Retina (tissue), 1 donor: Measurements from ENCODE around the gene ZBTB5.
"Not testable (repeated sequence)": the region's sequence is repeated elsewhere in the genome, so short reads cannot be mapped to it uniquely, and the experiment has no call there.

Experiments
- DNase-seq: peaks from one replicate; pipeline ENCODE4 v3.0.0-alpha.2; 2016

ZBTB5 gene

DNA sequence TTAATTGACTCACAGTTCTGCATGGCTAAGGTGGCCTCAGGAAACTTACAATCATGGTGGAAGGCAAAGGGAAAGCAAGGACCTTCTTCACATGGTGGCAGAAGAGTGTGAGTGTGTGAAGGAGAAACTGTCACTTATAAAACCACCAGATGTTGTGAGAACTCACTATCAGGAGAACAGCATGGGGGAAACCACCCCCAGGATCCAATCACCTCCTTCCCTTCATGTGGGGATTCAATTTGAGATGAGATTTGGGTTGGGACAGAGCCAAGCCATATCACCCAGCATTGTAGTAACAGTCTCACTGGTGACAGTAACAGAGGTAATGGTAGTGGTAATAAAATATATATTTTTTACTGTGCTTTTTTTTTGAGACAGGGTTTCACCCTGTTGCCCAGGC lies 18.1 kb downstream of the ZBTB5 start:
- no peak for DNase-seq

- DNase-seq, result no peak
Observed at GRCh38 chr9:37446401-37446800, 18.8 kb downstream of the ZBTB5 start.

DNA sequence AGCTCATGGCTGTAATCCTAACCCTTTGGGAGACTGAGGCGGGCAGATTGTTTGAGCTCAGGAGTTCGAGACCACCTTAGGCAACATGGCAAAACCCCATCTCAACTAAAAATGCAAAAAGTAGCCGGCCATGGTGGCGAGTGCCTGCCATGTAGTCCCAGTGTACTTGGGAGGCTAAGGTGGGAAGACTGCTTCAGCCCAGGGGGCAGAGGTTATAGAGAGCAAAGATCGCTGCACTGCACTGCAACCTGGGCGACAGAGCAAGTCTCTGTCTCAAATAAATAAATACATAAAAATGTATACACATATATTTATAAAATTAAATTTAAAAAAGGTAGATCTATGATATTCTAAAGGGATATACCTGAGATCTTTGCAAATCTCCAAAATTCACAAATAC lies 19.4 kb downstream of the ZBTB5 start:
- no peak for DNase-seq

DNA sequence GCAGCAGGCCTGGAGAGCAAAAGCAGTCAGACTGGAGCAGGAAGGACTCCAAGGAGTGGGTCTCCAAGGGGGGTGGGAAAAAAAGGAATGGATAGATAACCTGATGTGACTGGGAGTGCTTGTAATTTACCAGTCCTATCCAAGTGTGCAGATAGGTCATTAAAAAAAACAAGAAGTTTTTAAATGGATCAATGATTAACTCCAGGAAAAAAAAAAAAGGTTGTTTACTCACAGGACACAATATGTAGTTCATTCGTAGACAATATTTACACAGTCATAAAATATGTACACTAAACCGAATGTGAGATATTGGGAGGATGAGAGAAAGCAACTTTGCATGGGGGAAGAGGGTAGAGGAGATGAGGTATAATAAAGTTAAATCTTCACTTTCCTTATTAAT lies 20.4 kb downstream of the ZBTB5 start:
- no peak for DNase-seq

GRCh38 chr9:37443566-37443965 lies 21.7 kb downstream of the ZBTB5 start:
- no peak for DNase-seq

DNA sequence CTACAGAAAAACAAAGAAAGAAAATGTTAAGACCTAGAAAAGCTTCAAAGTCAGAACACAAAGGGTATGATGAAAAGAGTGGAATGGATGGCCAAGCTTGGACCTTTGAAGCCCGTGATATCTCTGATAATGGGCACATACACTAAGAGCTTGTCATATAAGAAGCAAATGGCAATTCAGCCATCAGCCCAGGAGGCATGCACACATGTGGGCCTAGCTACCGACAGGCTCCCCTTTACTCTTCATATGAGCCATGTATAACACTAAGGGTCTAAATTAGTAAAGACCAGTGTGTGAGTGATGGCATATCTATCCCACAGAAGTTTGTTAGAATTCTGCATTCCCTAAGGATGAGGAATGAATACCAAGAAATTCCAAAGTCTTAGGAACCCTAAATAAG lies 22.7 kb downstream of the ZBTB5 start:
- no peak for DNase-seq

DNA sequence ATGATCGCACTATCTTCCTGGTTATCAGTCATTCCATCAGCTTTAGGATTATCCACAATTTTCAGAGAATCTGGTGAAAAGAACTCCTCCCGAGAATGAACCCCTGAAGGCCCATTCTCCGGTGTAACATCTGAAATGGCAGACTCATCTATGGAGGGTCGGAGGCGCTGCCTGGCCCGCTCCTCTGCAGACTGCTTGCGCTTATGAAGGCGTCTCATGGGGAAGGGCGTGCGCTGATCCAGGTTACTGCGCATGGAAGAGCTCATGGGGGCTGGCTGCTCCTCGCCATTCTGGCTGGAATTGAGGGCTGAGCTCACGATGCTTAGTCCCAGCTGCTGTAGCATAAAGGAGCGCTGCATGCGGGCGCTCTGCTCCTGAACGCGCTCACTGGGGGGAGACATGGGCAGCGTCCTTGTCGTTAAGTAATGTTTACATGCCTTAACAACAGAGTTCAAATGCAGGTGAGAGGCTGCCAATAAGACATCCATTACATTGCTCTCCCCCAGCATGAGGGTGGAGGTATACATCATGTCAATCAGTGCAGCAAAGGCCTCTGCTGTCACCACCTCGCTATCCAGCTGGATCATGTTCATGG lies 23.4 kb downstream of the ZBTB5 start:
- no peak for DNase-seq

- no peak for DNase-seq
Observed at GRCh38 chr9:37438359-37438758, 26.9 kb downstream of the ZBTB5 start.

- DNase-seq, result no peak
Observed at GRCh38 chr9:37437621-37438020, 27.6 kb downstream of the ZBTB5 start.

GRCh38 chr9:37437010-37437409 lies 28.2 kb downstream of the ZBTB5 start:
- DNase-seq, result no peak

DNA sequence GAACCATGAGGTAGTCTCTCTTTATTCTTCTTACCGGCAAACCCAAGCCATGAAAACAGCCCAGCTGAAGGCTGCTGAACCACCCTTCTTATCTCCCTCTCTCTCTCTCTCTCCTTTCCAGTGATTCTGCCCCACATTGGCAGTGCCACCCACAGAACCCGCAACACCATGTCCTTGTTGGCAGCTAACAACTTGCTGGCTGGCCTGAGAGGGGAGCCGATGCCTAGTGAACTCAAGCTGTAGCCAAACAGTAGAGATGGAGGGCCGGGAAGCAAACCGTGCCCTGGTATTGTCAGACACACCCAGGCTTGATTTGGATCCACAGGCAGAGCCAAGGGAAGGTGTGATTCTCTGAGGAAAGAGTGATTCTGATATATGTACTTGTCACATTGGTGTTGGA lies 28.7 kb downstream of the ZBTB5 start:
- no peak for DNase-seq

GRCh38 chr9:37433867-37434371 lies 31.3 kb downstream of the ZBTB5 start:
- no peak for DNase-seq

- DNase-seq, result no peak
Observed at GRCh38 chr9:37432020-37432419, 33.2 kb downstream of the ZBTB5 start.

- DNase-seq, result peak; percentile 57
Observed at GRCh38 chr9:37430841-37431597, 34.2 kb downstream of the ZBTB5 start.

DNA sequence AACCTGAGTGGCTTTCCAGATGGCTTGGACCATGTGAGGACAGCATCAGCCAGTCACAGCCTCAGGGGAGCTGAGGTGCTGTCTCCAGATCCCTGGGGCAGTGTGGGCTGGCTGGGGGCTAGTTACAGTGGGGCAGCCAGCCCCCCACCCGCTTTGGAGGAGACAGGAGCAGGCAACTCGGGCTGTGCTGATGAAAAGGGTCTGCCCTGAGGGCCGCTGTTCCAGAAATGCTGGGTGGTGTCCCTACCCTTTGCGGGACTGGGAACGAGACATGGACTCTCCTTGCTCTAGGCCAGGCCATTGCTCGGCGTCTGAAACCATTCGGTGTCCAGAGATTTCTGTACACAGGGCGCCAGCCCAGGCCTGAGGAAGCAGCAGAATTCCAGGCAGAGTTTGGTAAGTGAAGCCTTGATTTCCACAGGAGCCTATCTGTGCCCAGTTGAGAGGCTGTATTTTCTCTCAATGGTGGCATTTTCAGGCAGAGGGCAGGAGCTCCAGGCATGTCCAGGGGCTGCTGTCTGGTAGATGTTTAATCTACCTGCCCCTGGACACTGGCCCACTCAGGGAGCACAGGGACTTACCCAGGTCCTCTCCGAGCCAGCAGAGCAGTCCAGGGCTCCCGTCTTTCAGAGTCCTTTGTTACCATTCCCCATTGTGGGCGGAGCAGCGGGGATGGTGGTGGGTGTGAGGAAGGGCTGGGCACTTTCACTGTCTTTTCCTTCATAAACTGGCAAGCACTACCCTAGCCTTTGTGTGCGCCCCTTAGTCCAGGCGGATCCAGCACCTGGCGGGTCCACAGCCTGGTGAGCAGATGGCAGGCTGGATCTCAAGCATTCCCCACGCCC lies 35.6 kb downstream of the ZBTB5 start:
- DNase-seq, result no peak

GRCh38 chr9:37428345-37428744 lies 36.9 kb downstream of the ZBTB5 start:
- no peak for DNase-seq

GRCh38 chr9:37426846-37427245 lies 38.4 kb downstream of the ZBTB5 start:
- DNase-seq, result no peak

GRCh38 chr9:37426431-37426830 lies 38.8 kb downstream of the ZBTB5 start:
- not testable (repeated sequence) for DNase-seq

- DNase-seq, result no peak
Observed at GRCh38 chr9:37425298-37425752, 39.9 kb downstream of the ZBTB5 start.

DNA sequence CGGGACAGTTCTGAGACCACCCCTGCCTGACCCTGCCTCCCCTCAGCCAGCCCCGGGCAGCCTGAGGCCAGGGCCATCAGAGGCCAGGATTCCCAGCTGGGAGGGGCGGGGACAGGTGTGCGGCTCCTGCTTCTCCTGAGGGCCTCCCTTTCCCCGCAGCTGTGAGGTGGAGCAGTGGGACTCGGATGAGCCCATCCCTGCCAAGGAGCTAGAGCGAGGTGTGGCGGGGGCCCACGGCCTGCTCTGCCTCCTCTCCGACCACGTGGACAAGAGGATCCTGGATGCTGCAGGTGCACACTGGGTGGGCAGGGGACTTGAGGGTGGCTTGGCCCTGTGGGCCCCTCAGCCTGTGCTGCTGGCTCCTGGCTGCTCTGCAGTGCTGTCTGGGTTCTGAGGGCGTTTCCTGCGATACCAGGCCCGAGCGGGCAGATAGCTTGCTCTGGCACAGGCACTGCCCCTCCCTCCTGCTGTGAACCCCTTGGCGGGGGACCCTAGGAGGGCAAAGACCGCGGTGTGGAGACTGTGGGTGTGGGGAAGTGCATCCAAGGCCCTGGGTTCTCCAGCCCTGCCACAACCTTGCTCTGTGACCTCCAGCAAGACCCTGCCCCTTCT lies 40.5 kb downstream of the ZBTB5 start:
- no peak for DNase-seq

DNA sequence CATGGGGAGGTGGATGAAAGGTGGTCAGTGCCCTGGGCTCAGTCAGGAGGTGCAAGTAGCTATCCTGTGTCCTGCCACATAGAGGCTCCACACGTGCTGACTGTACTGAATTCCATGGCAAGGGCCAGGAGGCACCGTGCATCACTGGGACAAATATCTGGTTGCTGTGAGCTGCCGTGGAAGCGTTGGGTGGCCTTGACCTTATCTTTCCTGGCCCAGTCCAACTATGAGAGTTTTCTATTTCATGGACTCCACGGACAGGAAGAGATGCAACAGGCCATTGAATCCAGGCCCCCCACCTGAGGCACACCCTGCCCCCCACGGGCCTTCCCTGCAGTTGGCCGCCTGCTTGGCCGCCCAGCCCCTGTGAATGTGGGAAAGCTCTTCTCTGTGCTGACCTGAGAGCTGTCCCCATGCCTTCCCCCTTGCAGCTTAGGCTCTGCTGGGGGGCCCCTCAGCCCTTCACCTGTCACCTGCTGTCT lies 41.0 kb downstream of the ZBTB5 start:
- DNase-seq, result no peak

DNA sequence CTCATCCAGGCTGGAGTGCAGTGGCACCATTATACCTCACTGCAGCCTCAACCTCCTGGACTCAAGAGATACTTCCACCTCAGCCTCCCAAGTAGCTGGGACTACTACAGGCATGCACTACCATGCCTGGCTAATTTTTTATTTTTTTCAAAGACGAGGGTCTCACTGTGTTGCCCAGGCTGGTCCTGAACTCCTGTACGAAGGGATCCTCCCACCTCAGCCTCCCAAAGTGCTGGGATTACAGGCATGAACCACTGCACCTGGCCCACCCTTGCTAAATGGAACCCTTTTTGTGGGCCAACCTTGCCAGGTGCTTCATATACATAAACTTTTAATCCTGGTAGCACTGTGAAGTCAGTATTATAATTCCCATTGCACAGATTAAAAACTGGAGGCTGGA lies 41.7 kb downstream of the ZBTB5 start:
- DNase-seq, result no peak
